Activated CD8-positive, alpha-beta memory T cell treated with anti-CD3 and anti-CD28 coated beads for 24 hours (primary cell): ENCODE results near the gene MS4A18.
A peak's percentile ranks its signal among the peaks of the same experiment; 100 is the strongest.
"Not testable (repeated sequence)": the region's sequence is repeated elsewhere in the genome, so short reads cannot be mapped to it uniquely, and the experiment has no call there.

Experiments used
- DNase-seq: peaks from one replicate; pipeline ENCODE4 v3.0.0-alpha.2; 2020

Gene MS4A18

DNA sequence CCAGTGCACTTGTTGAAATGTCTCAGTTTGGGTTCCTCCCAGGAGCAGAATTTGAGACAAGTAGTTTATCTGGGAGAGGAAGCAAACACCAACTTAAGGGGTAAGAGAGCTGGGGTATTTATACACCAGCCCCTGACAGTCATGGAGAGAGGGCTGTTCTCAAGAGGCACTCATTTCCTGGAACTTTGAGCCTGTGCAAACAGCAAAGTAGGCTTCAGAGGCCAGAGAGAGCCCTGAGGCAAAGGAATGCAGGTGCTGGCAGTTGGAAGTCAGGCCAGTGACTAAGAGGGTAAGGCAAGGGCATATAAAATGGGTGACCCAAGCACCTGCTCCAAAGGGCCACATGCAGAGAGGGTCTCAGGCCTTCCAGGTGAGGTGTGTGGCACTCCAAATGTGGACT, 16.1 kb downstream of the MS4A18 start:
- no peak for DNase-seq

GRCh38 chr11:60741421-60741820, 16.9 kb downstream of the MS4A18 start:
- no peak for DNase-seq

- DNase-seq: no peak
Measured at GRCh38 chr11:60743058-60743457, 18.5 kb downstream of the MS4A18 start.

DNA sequence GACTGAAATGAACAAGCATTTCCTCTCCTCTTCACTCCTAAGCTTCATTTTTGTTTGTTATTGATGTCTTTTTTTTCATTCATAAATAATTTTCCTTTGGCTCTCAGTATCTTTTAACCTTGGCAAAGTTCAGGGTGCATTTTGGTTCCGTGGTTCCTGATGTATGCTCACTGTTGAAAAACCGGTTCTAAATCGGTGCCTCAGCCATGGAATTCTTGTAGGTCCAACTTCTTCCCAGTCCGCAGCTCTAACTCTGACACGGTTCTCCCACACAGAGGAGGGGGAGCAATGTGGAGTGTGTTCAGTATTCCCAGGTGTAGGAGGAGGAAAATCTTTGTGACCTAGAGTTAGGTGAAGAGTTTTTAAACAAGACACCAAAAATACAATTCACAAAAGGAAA, 19.6 kb downstream of the MS4A18 start:
- DNase-seq: no peak

GRCh38 chr11:60747359-60747873, 22.9 kb downstream of the MS4A18 start:
- no peak for DNase-seq

- no peak for DNase-seq
Measured at GRCh38 chr11:60748225-60748624, 23.7 kb downstream of the MS4A18 start.

- DNase-seq: no peak
Measured at GRCh38 chr11:60748821-60749220, 24.3 kb downstream of the MS4A18 start.

GRCh38 chr11:60750911-60751310, 26.4 kb downstream of the MS4A18 start:
- no peak for DNase-seq

DNA sequence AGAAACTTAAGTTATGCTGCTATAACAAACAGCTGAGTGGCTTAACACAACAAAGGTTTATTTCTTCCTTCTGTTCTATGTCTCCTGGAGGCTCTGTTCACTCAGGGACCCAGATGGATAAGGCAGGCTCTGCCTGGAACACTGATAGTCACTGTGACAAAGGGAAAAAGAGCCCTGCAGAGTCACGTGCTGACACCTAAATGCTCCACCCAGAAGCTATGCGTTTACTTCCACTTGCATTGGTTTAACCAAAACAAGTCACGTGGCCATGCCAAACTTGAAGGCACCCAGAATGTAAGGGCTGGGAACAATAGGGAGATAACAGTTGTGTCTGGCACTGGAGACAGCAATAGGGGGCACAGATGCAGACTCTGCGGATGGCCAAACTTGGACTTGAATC, 28.8 kb downstream of the MS4A18 start:
- DNase-seq: no peak

DNA sequence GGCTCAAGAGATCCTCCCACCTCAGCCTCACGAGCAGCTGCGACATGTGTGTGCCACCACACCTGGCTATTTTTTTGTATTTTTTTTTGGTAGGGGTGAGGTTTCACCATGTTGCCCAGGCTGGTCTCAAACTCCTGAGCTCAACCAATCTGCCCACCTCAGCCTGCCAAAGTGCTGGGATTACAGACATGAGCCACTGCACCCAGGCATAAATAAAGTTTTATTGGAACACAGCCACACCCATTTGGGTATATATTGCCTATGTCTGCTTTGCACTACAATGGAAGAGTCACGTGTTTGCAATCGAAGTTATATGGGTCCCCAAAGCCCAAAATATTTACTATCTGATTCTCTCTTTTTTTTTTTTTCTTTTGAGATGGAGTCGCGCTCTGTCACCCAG, 30.4 kb downstream of the MS4A18 start:
- DNase-seq: no peak

DNA sequence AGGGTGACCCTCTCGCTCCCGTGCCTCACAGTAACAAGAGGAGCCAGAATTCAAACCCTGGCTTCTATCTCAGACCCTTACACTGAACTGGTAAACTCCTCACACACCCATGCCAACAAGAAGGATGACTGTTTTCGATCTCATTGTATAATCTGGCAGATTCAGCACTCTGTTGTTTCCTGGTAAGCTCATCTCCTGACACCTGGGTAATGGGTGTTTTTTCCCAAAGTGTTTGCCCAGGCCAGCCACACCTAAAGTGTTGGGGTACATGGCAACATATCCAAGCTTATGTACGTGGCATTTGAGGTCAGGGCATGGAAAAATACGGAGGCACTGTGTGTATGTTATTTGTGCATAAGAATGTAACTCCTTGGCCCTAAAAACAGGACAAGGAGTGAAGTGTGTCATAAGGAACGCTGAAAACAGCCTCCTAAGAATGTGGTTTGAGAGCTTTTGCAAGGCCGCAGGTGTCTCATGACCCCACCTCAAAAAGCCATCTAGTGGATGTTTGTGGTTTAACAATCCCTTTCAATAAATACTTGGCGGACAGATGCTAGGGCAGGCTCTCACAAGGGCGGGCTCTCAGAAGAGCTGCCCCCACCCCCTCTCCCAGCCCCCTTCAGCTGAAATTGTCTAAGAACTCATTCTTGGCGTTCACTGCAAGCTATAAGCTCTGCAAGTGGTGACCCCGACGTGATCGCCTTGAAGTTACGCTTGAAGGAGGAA, 31.9 kb downstream of the MS4A18 start, which contains the start of gene MS4A15:
Gene MS4A15, plus strand, starts transcription at position 561 of the 726 bp plus-strand sequence. CDS start 6,867 bp downstream, outside the sequence.
- DNase-seq: peak; percentile 26

DNA sequence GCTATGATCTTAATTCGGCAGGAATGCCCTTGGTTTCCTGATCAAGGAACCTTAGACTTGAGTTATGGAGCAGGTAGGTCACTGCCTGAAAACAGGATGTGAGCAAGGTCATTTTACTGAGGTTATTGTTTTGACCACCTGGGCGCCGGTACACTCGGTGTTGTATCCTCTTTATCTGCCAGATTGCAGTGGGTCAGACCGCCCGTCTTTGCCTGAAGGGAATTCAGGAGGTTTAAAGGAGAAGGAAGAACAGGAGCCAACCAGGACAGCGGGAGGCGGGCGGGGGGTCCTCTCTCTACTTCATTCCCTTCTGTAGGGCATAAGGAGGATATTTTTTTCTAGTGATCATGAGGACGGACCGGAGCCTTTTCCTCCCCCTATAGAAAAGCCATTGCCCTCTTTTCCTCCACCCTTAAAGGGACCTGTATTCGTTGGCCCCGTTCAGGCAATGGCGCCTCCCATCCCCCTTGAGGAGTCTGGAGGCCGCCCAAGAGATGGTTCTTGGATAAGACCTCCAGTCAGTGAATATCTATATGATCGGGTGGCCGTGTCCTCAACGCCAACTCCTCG, 32.8 kb downstream of the MS4A18 start:
- DNase-seq: peak; percentile 32

DNA sequence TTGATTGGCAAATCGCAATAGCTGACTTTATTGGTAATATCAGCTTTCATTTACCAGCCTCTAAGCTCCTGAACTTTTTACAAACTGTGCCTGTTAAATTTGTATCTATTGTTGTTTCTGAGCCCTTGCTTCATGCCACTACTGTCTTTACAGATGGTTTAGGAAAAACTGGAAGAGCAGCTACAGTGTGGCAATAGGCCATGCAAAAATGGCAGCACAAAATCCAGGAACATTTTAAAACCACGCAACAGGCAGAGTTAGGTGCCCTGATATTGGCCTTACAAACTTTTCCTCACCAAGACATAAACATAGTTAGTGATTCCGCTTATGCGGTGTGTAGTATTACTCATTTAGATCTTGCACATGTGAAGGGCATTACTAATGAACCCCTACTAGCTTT, 34.2 kb downstream of the MS4A18 start:
- not testable (repeated sequence) for DNase-seq

DNA sequence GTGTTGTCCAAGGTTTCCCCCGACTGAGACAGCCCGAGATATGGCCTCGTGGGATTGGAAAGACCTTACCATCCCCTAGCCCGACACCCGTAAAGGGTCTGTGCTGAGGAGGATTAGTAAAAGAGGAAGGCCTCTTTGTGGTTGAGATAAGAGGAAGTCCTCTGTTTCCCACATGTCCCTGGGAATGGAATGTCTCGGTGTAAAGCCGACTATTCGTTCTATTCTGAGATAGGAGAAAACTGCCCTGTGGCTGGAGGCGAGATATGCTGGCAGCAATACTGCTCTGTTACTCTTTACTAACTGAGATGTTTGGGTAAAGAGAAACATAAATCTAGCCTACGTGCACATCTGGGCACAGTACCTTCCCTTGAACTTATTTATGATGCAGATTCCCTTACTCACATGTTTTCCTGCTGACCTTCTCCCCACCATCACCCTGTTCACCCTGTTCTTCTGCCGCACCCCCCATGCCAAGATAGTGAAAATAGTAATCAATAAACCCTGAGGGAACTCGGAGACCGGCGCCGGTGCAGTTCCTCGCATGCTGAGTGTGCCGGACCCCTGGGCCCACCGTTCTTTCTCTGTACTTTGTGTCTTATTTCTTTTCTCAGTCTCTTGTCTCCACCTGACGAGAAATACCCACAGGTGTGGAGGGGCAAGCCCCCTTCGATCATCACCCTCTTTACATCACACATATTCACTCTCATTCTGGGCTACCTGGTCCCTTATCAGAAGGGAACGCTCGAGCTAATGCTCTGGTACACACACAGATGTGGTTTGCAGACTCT, 35.1 kb downstream of the MS4A18 start:
- DNase-seq: peak; percentile 30

GRCh38 chr11:60761436-60762190, 37.1 kb downstream of the MS4A18 start:
- no peak for DNase-seq

DNA sequence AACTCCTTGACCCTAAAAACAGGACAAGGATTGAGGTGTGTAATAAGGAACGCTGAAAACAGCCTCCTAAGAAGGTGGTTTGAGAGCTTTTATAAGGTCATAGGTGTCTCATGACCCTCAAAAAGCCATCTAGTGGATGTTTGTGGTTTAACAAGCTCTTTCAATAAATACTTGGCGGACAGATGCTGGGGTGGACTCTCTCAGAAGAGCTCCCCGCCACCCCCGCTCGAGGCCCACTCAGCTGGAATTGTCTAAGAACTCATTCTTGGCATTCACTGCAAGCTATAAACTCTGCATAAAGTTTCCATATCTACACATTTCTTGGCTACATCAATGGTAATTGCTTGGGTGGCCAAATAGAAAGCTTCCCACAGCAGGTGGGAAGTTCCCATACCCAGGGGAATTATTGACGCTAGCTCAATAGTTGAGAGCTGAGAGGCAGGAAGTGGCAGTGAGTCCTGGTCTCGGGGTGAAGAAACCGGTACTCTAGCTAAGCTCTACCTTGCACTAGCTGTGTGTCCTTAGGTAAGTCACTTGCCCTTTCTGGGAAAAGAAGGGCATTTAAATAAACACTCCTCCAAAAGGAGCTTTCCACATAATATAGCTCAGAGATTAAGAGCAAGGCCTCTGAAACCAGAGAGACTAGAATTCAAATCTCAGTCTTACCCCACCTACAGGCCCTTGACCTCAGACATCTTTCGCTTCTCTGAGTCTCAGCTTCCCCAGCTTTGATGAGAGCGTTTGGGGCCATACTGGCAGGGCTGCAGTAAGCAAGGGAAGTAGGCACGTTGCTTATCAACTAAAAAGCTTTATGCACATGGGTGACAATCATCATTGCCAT, 38.6 kb downstream of the MS4A18 start:
- DNase-seq: no peak

GRCh38 chr11:60763692-60764369, 39.3 kb downstream of the MS4A18 start:
- DNase-seq: no peak

DNA sequence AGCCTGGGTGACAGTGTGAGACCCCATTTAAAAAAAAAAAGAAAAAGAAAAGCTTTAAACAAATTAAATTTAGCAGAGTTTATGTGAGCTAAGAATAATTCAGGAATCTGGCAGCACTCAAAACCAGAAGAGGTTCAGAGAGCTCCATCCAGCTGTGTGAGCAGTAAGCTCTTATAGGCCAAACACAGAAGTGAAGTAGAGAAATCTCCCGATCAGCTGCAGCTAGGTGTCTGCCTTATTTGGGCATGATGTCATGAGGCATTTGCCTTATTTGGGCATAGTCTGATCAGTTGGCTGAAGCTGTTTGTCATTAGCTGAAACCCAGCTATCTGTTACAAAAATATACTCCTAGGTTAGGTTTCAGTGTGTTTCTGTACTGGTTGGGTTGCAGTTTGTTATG, 40.4 kb downstream of the MS4A18 start:
- no peak for DNase-seq

DNA sequence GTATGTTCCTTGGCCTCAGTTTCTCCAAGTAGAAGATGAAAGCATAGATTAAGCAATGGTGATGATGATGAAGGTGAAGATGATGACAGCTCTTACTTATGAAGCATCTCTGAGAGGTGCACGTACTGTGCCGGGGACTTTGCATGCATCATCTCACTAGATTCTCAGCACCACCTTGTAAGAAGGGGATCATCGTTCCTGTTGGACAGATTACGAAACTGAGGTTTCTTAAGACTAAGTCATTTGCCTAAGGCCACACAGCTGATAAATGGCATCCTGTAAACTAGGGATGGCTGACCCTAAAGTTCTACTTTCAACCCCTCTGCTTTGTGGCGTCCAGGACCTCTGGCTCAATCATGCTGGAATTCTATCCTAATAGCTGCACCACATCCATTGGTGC, 40.8 kb downstream of the MS4A18 start:
- no peak for DNase-seq

- no peak for DNase-seq
Measured at GRCh38 chr11:60766547-60766946, 42.0 kb downstream of the MS4A18 start.

GRCh38 chr11:60767388-60767811, 42.9 kb downstream of the MS4A18 start:
- no peak for DNase-seq
